ENCODE measurements around the gene CFAP46. TPM values are rescaled to one million over a fixed set of nuclear protein-coding genes. Genes with fewer than 3 reads are reported as not detected.
"Not testable (repeated sequence)": the region's sequence is repeated elsewhere in the genome, so short reads cannot be mapped to it uniquely, and the experiment has no call there.

CFAP46 gene
- total and polyA plus RNA-seq, 2 of the 4 experiments (the other 2 are of a cell fraction), result 1.3 to 1.8 TPM

- H4K8ac ChIP-seq (ENCODE audit: low read depth in 2 of 2, low read length in 2 of 2); H3K4me2 ChIP-seq (ENCODE audit: low read depth, low read length); H2BK20ac ChIP-seq (ENCODE audit: low read depth, low read length); H3K4me1 ChIP-seq (ENCODE audit: control insufficient read depth, insufficient read depth, low read length); H3K27ac ChIP-seq (ENCODE audit: insufficient read depth, low read length); H3K4me3 ChIP-seq (ENCODE audit: insufficient read depth, low read depth, low read length); H4K5ac ChIP-seq (ENCODE audit: low read depth, low read length); H3K56ac ChIP-seq (ENCODE audit: extremely low read depth, insufficient read depth, low read length); intact Hi-C loops (cut with micrococcal nuclease); H3K79me1 ChIP-seq (ENCODE audit: low read depth in 1 of 2, low read length in 2 of 2); H2AK9ac ChIP-seq (replicated peaks; ENCODE audit: low read depth, low read length, poor library complexity); H3K36me3 ChIP-seq (ENCODE audit: control insufficient read depth, insufficient read depth, low read length); BruUV-seq (replicated peaks); POLR2A ChIA-PET (ENCODE audit: unreplicated experiment); dilution Hi-C loops (cut with HindIII; ENCODE audit: low sequenced_read_pairs, unreplicated experiment); H2BK15ac ChIP-seq (ENCODE audit: low read depth, low read length); ATAC-seq (ENCODE audit: low read depth); H2BK120ac ChIP-seq (ENCODE audit: low read depth, low read length); H4K20me1 ChIP-seq (ENCODE audit: insufficient read depth, low read length); H2BK5ac ChIP-seq (ENCODE audit: low read depth, low read length, poor library complexity, severe bottlenecking); in situ Hi-C loops (cut with MboI; ENCODE audit: low sequenced_read_pairs); CTCF ChIA-PET; H3K9me1 ChIP-seq (ENCODE audit: insufficient read depth, low read length); H4K91ac ChIP-seq (ENCODE audit: insufficient read depth, low read depth, low read length); H3K9me3 ChIP-seq (ENCODE audit: control insufficient read depth, insufficient read depth, low read length); H3K14ac ChIP-seq (replicated peaks; ENCODE audit: low read depth, low read length); H3K23ac ChIP-seq (ENCODE audit: low read depth, low read length); H3K9ac ChIP-seq (ENCODE audit: low read depth, low read length); H3K27me3 ChIP-seq (ENCODE audit: control insufficient read depth, insufficient read depth, low read length); H3K18ac ChIP-seq (ENCODE audit: low read depth, low read length); H2AFZ ChIP-seq (replicated peaks; ENCODE audit: low read length, poor library complexity); H3K4ac ChIP-seq (ENCODE audit: low read depth, low read length); H2AK5ac ChIP-seq (ENCODE audit: low read depth, low read length); DNase-seq: not testable (repeated sequence)
- WGBS, 2 experiments (ENCODE audit: extremely low coverage in 2 of 2, insufficient read length in 1 of 2), result 87% methylated on average over 19 of the region's 34 CpGs; no CpG with 5 or more reads in 1 of the 2 experiments
These were observed 116.4 kb downstream of the CFAP46 start for GRCh38 chr10:132825783-132826523.
